ENCODE results near the gene SOHLH1.
"Not testable (repeated sequence)": the region's sequence is repeated elsewhere in the genome, so short reads cannot be mapped to it uniquely, and the experiment has no call there.

The SOHLH1 gene

DNA sequence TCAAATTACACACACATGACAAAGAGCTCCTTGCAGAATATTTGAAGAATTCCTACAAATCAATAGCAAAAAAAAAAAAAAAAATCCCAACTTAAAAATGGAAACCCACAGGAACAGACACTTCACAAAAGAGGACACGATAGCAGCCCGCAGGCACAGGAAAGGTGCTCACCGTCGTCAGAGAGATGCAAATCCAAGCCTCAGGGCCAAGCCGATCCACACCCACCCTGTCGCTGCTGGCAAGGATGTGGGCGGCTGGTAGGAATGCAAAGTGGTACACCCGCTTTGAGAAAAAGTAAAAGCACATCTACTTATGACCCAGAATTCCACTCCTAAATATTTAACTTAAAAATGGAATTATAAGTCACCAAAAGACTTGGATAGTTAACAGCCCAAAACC, 25.3 kb downstream of the SOHLH1 start:
- no peak for DNase-seq (ENCODE audit: low read depth, low spot score)
- POLR2A ChIA-PET = no interaction called here
- CTCF ChIA-PET = no interaction called here
- H3K4me3 ChIP-seq (ENCODE audit: low read depth, low read length) = no peak overlapping the region
- TF ChIP-seq, protein P1, sequence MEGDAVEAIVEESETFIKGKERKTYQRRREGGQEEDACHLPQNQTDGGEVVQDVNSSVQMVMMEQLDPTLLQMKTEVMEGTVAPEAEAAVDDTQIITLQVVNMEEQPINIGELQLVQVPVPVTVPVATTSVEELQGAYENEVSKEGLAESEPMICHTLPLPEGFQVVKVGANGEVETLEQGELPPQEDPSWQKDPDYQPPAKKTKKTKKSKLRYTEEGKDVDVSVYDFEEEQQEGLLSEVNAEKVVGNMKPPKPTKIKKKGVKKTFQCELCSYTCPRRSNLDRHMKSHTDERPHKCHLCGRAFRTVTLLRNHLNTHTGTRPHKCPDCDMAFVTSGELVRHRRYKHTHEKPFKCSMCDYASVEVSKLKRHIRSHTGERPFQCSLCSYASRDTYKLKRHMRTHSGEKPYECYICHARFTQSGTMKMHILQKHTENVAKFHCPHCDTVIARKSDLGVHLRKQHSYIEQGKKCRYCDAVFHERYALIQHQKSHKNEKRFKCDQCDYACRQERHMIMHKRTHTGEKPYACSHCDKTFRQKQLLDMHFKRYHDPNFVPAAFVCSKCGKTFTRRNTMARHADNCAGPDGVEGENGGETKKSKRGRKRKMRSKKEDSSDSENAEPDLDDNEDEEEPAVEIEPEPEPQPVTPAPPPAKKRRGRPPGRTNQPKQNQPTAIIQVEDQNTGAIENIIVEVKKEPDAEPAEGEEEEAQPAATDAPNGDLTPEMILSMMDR (IDR thresholded peaks at IDR 0.05; ENCODE audit: insufficient read depth, low read length, missing control alignments) = no peak

DNA sequence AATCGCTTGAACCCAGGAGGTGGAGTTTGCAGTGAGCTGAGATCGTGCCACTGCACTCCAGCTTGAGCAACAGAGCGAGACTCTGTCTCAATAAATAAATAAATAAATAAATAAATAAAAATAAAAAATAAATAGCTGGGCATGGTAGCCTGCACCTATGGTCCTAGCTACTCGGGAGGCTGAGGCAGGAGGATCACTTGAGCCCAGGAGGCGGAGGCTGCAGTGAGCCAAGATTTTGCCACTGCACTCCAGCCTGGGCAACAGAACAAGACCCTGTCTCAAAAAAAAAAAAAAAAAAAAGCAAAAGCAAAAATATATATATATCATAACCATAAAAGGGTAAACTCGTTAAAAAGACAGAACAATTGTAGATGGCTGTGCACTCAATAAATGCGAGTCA, 26.5 kb downstream of the SOHLH1 start:
- DNase-seq (ENCODE audit: low read depth, low spot score); H3K4me3 ChIP-seq (ENCODE audit: low read depth, low read length); POLR2A ChIA-PET: not testable (repeated sequence)
- CTCF ChIA-PET = interaction anchor here (0.7 kb wide), 1 partner anchor 30 kb away, joined by 3 read pairs; no protein-coding TSS in a partner anchor

DNA sequence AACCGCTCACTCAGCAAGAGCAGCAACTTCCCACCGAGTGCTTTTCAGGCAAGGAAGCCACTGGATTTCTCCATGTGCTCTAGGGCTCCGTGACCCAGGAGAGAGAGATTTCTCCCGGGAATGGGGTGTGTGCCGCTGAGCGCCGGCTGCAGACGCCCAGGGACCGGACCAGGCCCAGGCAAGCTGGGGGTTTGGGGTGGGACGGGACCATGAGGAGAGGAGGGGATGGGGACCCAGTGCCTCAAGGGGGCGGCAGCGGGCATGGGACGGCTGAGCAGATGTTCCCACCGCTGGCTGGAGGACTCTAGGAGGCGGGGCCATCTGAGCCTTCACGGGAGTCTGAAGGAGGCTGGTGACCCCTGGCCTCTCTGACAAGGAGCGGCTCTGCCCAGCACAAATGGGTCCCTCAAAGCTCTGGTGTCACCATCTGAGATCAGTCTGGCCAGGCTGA, 27.7 kb downstream of the SOHLH1 start:
- ChIA-PET CTCF (no interaction called here), POLR2A (no interaction called here)
- TF ChIP-seq, protein P1 (IDR thresholded peaks at IDR 0.05; ENCODE audit: insufficient read depth, low read length, missing control alignments) = no peak
- DNase-seq (ENCODE audit: low read depth, low spot score) = no peak
- H3K4me3 ChIP-seq (ENCODE audit: low read depth, low read length) = no peak overlapping the region

DNA sequence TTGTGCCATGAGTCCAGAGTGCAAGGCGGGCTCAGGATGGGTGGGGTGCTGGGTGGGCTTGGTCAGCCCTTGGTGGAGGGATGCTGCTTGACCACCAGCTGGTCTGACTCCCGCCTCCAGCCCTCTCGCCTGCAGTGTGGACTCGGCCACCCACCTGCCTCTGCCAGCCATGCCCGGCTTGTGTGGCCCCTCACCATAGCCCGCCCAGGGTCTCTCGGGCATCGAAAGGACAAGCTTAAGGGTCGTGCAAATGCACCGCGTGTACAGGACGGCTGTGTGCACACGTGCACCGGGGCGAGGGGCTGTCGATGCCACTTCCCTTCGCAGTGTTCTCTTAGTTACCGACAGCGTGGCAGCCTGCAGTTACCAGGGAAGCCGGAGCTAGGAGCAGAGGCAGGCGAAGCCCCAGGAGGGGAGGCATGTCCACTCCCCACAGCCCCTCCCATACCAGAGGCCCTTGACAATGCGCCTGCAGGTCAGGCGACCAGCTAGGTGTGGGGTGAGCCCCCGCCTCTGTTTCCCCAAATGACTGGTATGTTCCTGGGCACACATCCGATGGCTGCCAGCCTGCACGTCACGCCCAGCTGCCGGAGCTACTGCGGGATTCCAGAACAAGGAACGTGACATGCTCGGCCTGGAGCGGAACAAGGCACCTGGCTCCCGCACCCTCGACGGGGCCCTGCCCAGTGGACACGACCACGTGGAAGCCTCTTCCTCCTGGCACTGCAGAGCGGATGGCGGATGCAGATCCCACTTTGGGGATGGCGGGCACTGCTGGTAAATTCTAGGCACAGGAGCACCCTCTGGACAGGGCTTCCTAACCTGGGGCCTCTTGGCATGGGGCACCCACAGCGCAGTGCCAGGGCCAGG, 28.3 kb downstream of the SOHLH1 start:
- DNase-seq (ENCODE audit: low read depth, low spot score) = no peak
- POLR2A ChIA-PET = no interaction called here
- no peak overlapping the region for H3K4me3 ChIP-seq (ENCODE audit: low read depth, low read length)
- CTCF ChIA-PET = no interaction called here
- TF ChIP-seq, protein P1 (IDR thresholded peaks at IDR 0.05; ENCODE audit: insufficient read depth, low read length, missing control alignments) = no peak

DNA sequence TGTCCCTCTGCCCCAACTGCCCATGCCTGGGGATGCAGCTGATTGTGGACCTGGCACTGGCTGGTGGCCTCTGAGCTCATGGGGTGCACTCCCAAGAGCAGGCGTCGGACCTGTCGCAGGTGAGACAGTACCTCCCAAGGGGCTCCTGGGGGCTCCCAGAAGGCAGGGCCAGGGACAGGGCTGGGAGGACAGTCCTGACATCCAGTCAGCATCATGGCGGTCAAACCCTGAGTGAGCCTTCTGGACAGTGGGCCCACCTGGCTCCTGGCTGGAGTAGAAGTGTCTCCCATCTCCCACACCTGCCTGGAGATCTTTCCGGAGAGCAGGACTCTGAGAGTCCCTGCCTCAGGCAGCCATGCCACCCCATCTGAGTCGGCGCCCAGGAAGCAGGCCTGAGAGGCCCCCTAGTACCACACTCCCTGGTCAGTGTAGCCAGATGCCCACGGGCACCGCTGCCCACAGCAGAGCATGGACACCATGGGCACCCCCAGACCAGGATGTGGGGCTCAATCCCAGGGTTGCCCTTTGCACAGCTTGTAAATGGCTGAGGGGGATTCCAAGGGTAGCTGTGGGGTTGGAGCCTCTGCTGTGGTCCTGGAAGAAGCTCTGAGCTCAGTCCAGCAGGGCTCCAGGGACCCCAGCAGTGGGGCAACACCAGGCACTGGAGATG, 29.5 kb downstream of the SOHLH1 start:
- no peak for DNase-seq (ENCODE audit: low read depth, low spot score)
- H3K4me3 ChIP-seq (ENCODE audit: low read depth, low read length) = no peak overlapping the region
- ChIA-PET POLR2A (no interaction called here), CTCF (no interaction called here)
- TF ChIP-seq, protein P1 (IDR thresholded peaks at IDR 0.05; ENCODE audit: insufficient read depth, low read length, missing control alignments) = no peak

DNA sequence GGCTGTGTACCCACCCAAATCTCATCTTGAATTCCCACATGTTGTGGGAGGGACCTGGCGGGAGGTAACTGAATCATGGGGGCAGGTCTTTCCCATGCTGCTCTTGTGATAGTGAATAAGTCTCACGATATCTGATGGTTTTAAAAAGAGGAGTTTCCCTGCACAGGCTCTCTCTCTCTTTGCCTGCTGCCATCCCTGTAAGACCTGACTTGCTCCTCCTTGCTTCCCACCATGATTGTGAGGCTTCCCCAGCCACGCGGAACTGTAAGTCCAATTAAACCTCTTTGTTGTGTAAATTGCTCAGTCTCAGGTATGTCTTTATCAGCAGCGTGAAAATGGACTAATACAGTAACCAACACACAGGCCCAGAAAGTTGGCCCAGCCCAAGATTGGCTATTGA, 30.3 kb downstream of the SOHLH1 start:
- CTCF ChIA-PET = not testable (repeated sequence)

DNA sequence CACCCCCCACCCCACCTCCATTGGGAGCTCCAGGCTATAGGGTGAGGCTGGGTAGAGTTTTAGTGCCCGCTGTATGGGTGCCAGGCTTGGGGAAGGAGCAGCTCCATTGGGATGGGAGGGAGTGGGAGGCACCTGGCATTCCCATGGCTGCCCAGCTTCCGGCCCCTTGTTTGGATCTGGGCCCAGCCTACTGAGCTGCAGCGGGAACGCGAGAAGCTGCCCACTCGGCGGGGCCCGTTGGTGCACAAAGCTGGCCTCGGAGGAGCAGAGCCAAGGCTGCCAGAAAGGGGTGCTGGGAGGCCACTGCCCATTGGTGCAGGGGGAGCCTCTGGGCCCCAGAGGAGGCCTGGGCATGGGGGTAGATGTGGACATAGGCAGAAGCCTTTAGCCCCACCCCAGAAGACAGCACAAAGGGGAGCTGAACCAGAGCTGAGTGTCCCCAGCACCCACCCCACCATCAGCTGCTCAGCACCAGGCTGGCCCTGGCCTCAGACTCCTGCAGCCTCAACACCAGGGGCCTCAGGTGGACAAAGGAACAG, 31.7 kb downstream of the SOHLH1 start:
- CTCF ChIA-PET = no interaction called here
- POLR2A ChIA-PET = no interaction called here
- H3K4me3 ChIP-seq (ENCODE audit: low read depth, low read length) = no peak overlapping the region
- TF ChIP-seq, protein P1 (IDR thresholded peaks at IDR 0.05; ENCODE audit: insufficient read depth, low read length, missing control alignments) = no peak
- DNase-seq (ENCODE audit: low read depth, low spot score) = no peak

More for the DNA sequence above, 30.3 kb downstream of the SOHLH1 start:
- POLR2A ChIA-PET; DNase-seq (ENCODE audit: low read depth, low spot score); H3K4me3 ChIP-seq (ENCODE audit: low read depth, low read length): not testable (repeated sequence)

Data from AG04449 (cell line).